Gastroesophageal sphincter (tissue), 4 donors: Measurements from ENCODE around the gene EPAS1. TPM values are rescaled to one million over a fixed set of nuclear protein-coding genes. Genes with fewer than 3 reads are reported as not detected.

ENCODE experiments used
- ATAC-seq: fragments of 150-250 bp; one replicate; pipeline ENCODE4 v1.9.1; 2016; ENCODE audit warnings: mild to moderate bottlenecking, moderate library complexity
- H3K27ac ChIP-seq, 4 donors: fragments of 200-600 bp; sonication (generic) in 3 of 4; 1 replicate in 3 of 4; 2 replicates in 1 of 4; pipeline ENCODE4 v1.5.1; 2016 to 2019
- H3K27me3 ChIP-seq: fragments of 200-600 bp; sonication (generic); one replicate; pipeline ENCODE4 v1.5.1; 2019
- H3K36me3 ChIP-seq, 2 donors: fragments of 200-600 bp; sonication (generic); one replicate each; pipeline ENCODE4 v1.5.1; 2019; ENCODE audit warnings: control low read depth in 1 of 2
- H3K4me1 ChIP-seq, 3 donors: fragments of 200-600 bp; sonication (generic); 1 replicate in 2 of 3; 2 replicates in 1 of 3; pipeline ENCODE4 v1.5.1; 2016 to 2019; ENCODE audit warnings: control low read depth in 2 of 3
- H3K4me3 ChIP-seq, 2 donors: fragments of 200-600 bp; sonication (generic); one replicate each; pipeline ENCODE4 v1.5.1; 2019; ENCODE audit warnings: mild to moderate bottlenecking in 1 of 2, moderate library complexity in 1 of 2
- H3K9me3 ChIP-seq, 3 donors: fragments of 200-600 bp; sonication (generic); one replicate each; pipeline ENCODE4 v1.5.1; 2017 to 2019; ENCODE audit warnings: control low read depth in 2 of 3
- EP300 ChIP-seq: sonication (generic); formaldehyde crosslinking; IDR thresholded peaks from one replicate; pipeline ENCODE4 v1.6.1; 2017; ENCODE audit warnings: antibody characterized with exemption, mild to moderate bottlenecking
- POLR2A ChIP-seq, 2 donors: fragments of 450-650 bp; IDR thresholded peaks; one replicate each; pipeline ENCODE4 v1.6.1; 2017; ENCODE audit warnings: antibody characterized with exemption in 2 of 2, mild to moderate bottlenecking in 2 of 2, moderate library complexity in 1 of 2
- POLR2AphosphoS5 ChIP-seq: sonication (generic); formaldehyde crosslinking; IDR thresholded peaks from one replicate; pipeline ENCODE4 v1.6.1; 2017; ENCODE audit warnings: antibody characterized with exemption
- WGBS, 2 donors: methylation state at CpG; one replicate each; pipeline ENCODE4 v1.1.5; 2018; ENCODE audit warnings: low coverage in 1 of 2; 5-methylcytosine and 5-hydroxymethylcytosine counted together
- total RNA-seq, 4 donors: library from RNA; depleted of rRNA; stranded (reverse); fragments of >200 nt; gene quantifications; one replicate each; pipeline ENCODE4 v1.1.0, GENCODE V29; 2016
- TF ChIP-seq, protein P1 (sequence below), 4 experiments: fragments of 200-600 bp in 2 of 4; fragments of 450-650 bp in 2 of 4; sonication (generic) in 1 of 4; IDR thresholded peaks; one replicate each; pipeline ENCODE4 v1.5.1; 2017 to 2019; ENCODE audit warnings: antibody characterized with exemption in 4 of 4, mild to moderate bottlenecking in 2 of 4, moderate library complexity in 2 of 4

Gene EPAS1
- total RNA-seq, 4 donors from 2014 or later: 101 to 152 (median 131) TPM

DNA sequence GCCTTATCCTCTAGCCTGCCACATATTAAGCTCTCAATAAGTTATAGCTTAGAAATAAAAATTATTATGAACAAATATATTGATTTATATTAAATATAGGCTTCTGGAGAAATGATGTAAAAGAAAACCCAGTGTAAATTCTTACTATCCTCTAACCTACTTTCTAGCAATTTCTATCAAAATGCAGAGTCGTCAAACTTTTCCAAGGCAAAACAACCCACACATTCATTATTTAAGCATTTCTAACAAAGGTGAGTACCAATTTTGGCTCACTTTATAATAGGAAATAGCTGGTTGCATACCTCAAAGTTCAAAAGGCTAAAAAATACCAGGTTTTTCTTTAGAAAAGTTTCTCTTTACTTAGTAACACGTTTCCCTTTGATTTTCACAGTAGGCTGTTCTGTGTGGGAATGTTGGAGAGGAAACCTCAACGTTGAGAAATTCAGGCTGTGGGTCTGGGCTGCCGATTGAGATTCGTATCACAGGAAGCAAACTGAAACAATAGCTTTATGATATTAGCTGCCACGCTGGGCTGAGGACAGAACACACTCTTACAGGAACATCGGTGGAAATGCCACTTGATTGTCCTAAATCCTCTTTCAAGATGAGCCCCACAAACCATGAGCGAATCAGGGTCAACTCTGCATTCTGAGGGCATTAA, 53.0 kb downstream of the EPAS1 start:
- 53 to 100% methylated on average over 1 to 8 of the region's 8 CpGs for WGBS, 2 donors
- Histone ChIP-seq H3K36me3 (peaks cover 0 to 49% of the 10 kb centered on the region in 2 donors), H3K27me3 (no peaks in the 10 kb centered on the region), H3K9me3 (no peaks in the 10 kb centered on the region), H3K27ac (peak overlapping the region in 3 of 4 donors; percentile 38 to 73 (median 63)), H3K4me3 (no peak overlapping the region), H3K4me1 (peaks cover 0 to 49% (median 0%) of the 10 kb centered on the region in 3 donors)
- TF ChIP-seq POLR2AphosphoS5 (no peak), EP300 (no peak), POLR2A (IDR thresholded peaks at IDR 0.05) (no peak)
- TF ChIP-seq, protein P1, sequence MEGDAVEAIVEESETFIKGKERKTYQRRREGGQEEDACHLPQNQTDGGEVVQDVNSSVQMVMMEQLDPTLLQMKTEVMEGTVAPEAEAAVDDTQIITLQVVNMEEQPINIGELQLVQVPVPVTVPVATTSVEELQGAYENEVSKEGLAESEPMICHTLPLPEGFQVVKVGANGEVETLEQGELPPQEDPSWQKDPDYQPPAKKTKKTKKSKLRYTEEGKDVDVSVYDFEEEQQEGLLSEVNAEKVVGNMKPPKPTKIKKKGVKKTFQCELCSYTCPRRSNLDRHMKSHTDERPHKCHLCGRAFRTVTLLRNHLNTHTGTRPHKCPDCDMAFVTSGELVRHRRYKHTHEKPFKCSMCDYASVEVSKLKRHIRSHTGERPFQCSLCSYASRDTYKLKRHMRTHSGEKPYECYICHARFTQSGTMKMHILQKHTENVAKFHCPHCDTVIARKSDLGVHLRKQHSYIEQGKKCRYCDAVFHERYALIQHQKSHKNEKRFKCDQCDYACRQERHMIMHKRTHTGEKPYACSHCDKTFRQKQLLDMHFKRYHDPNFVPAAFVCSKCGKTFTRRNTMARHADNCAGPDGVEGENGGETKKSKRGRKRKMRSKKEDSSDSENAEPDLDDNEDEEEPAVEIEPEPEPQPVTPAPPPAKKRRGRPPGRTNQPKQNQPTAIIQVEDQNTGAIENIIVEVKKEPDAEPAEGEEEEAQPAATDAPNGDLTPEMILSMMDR (IDR thresholded peaks at IDR 0.05): no peak
- no peak for ATAC-seq

DNA sequence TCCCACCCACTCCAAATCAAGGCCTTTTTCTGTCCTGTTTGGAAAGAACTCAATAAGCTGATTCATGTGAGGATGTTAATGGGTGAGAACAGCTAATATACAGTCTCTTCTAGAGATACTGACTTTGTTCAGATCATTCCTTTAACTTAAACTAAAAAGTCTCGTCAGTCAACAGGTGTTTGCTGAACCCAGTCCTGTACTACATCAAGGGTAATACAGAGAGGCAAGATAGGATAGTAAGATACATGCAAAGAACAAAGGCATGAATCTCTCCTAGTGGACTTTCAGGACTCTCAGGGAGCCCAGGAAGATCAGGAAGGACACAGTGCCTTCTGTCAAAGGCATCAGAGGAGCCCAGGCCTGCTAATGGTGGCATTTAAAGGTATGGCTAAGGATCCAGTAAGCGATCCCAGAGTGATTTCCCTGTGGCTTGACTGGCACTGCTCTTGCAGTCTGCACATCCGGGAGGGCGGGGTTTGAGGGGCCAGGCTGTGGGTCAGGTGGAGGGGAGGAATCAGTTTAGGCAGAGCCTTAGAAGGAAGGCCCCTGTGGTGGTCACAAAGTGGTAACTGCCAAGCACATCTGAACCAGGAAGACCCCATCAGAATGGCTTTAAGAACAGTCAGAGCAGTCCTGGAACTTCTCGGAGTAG, 54.0 kb downstream of the EPAS1 start:
- Histone ChIP-seq H3K36me3 (peaks cover 0 to 56% of the 10 kb centered on the region in 2 donors), H3K9me3 (no peaks in the 10 kb centered on the region), H3K4me3 (no peak overlapping the region), H3K4me1 (peaks cover 0 to 45% (median 0%) of the 10 kb centered on the region in 3 donors), H3K27ac (peak overlapping the region in 3 of 4 donors; percentile 38 to 73 (median 63)), H3K27me3 (no peaks in the 10 kb centered on the region)
- no peak for ATAC-seq
- WGBS, 2 donors: 82 to 100% methylated on average over 2 of the region's 5 CpGs
- no peak for TF ChIP-seq POLR2A (IDR thresholded peaks at IDR 0.05)
- TF ChIP-seq POLR2AphosphoS5: no peak
- no peak for TF ChIP-seq EP300
- TF ChIP-seq, protein P1 (IDR thresholded peaks at IDR 0.05): no peak

DNA sequence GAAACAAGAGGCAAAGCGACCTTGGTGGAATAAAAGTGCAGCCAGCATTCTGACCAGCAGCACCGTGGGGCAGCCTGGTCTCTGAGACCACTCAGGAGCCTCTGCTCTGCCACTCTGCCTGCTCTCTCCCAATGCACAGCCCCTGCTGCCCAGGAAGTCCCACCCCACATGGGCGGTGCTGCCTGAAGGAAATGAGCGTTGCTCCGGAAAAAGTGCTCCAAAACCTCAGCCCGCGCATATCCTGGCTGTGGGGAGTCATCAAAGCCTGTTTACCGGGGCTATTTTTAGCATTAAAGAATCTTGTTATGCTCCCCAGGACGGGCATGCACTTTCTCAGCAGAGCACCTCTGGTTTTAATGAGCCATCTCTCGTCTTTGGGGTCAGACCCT, 54.5 kb downstream of the EPAS1 start:
- 67% methylated on average over 1 of the region's 10 CpGs; no CpG with 5 or more reads in 1 of the 2 donors for WGBS, 2 donors
- TF ChIP-seq EP300: no peak
- TF ChIP-seq POLR2A (IDR thresholded peaks at IDR 0.05): no peak
- peak; percentile 20 for TF ChIP-seq POLR2AphosphoS5
- TF ChIP-seq, protein P1 (IDR thresholded peaks at IDR 0.05): no peak
- peak; percentile 45 for ATAC-seq
- Histone ChIP-seq H3K27ac (peak overlapping the region in 3 of 4 donors; percentile 38 to 73 (median 63)), H3K36me3 (peaks cover 0 to 61% of the 10 kb centered on the region in 2 donors), H3K27me3 (no peaks in the 10 kb centered on the region), H3K4me1 (peaks cover 0 to 45% (median 0%) of the 10 kb centered on the region in 3 donors), H3K4me3 (no peak overlapping the region), H3K9me3 (no peaks in the 10 kb centered on the region)

DNA sequence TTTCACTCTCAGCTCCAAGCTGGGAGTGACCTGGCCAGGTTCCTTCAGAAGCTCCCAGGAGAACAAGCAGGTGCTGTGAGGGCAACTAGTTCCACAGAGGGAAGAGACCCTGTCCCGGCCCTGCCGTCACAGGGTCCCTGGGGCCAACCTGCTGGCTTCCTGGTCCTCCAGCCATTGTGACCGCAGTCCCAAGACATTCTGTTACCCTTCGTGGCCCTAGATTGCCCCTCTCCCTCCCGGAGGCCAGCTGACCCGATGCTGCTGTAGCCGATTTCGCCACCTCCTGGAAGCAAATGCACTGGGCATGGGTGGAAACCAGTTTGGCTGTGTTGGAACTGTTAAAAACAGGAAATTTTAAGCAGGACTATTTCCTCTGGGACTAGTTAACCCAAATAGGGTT, 55.4 kb downstream of the EPAS1 start:
- Histone ChIP-seq H3K4me3 (no peak overlapping the region), H3K36me3 (peaks cover 0 to 61% of the 10 kb centered on the region in 2 donors), H3K9me3 (no peaks in the 10 kb centered on the region), H3K27ac (peak overlapping the region in 3 of 4 donors; percentile 38 to 73 (median 63)), H3K27me3 (no peaks in the 10 kb centered on the region), H3K4me1 (peaks cover 0 to 45% (median 0%) of the 10 kb centered on the region in 3 donors)
- TF ChIP-seq, protein P1 (IDR thresholded peaks at IDR 0.05): peak in 1 of 4 experiments; percentile 25
- TF ChIP-seq POLR2A (IDR thresholded peaks at IDR 0.05): no peak
- peak; percentile 40 for ATAC-seq
- 40% methylated on average over 1 of the region's 8 CpGs; no CpG with 5 or more reads in 1 of the 2 donors for WGBS, 2 donors
